HG03520 (cell line): Measurements from ENCODE around the gene AGBL1.

Source experiments
- ATAC-seq: cut with Tn5 transposase; IDR thresholded peaks from one replicate; pipeline ENCODE4 v1.9.1; 2021; ENCODE audit warnings: mild to moderate bottlenecking, moderate library complexity; ENCODE audit not compliant: unreplicated experiment

AGBL1 gene

DNA sequence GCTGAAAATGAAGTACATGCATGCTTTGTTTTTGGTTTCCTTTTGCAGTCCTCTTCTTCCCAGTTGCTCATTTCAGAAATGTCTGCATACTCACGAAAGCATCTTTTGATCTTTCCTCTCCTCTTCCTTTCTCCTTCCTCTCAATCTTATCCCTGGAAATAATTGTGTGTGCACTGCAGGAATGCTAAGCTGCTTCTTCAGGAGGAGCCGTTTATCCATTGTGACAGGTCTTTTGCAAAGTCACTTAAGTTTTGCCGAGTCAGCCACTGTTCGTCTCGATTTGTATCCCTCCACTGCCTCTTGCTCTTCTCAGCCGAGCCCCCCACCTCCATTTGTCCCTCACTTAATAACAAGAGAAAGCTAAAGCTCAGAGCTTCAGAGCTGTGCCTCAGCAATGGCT lies 597.6 kb downstream of the AGBL1 start:
- no peak for ATAC-seq

DNA sequence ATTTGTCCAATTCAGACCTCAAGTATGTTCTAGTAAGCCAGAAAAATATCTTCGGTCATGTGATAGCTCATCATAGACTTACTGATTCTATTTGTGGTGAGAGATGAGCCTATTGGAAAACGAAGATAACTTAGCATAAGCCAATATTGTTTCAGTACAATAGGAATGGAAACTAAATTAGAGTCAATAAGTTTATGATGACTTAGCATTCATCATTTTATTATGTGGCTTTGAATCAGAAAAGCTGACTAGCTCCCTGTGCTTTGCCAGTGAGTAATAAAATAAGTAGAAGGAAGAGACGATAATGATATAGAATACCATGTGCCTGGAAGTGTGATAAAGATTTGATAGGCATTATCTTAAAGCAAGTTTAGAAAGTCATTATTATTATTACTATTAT lies 605.6 kb downstream of the AGBL1 start:
- ATAC-seq, result no peak

- ATAC-seq, result no peak
These were observed 609.3 kb downstream of the AGBL1 start for GRCh38 chr15:86689006-86689405.

DNA sequence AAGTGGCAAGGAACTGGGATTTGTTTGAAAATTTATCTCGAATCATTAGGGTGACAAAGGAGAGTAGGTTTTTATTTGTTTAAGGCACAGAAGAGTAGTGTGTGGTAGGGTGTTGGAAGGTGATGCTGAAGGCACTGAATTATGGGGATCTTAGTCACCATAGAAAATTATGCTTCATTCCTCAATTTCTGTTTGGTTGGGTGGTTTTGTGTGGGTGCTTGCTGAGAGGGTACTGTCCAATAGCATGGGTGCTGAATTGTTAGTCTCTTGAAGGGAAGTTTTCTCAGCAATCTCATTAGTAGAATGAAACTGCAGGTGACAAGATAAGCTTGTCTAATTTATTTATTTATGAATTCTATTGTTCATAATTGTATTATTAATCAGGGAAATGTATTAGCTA lies 610.9 kb downstream of the AGBL1 start:
- ATAC-seq, result no peak

GRCh38 chr15:86691091-86691663 lies 611.5 kb downstream of the AGBL1 start:
- no peak for ATAC-seq

DNA sequence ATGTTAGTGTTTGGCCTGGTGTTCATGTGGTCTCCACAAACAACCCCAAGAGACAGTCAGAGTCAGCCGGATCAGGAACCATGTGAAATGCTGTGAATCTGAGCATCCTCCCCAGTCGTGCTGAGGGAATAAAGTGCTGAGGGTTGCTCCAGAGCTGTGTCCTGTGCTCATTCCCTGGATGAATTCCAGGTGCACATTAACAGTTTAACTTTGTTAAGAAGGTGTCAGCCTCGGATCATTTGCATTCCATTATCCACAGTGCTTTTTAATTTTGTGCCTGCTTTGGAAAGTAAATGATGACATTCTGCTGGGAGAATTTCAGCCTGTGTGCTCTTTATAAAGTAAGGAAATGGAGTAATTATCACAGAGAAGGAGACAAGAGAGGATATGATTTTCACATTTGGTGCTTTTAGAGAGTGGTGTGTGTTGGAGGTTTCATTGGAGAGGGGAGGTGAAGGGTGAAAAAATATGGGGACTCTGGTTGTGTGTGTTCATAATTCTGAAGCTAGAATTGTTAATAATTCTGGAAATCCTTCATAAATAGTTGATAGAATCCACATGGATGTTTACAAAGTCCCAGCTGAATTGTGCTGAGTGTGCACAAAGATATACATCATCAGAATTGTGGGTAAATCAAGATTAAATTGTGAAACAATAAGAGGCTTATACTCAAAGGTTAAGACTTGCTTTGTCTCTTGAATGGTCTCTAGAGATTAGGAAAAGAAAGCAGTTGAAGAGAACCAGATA lies 621.4 kb downstream of the AGBL1 start:
- no peak for ATAC-seq

DNA sequence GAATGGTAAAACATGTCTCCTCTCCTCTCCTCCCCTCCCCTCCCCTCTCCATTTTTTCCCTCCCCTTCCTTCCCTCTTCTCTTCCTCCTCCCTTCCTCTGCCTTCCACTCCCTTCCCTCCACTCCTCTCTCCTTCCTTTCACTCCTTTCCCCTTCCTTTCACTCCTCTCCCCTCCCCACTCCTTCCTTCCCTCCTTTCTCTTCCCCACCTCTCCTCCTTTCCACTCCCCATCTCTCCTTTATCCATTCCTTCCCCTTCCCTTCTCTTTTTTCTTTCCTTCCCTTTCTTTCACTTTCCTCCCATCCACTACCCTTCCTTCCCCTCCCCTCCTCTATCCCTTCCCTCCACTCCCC lies 621.9 kb downstream of the AGBL1 start:
- ATAC-seq, result no peak

GRCh38 chr15:86706813-86707212 lies 627.1 kb downstream of the AGBL1 start:
- no peak for ATAC-seq

GRCh38 chr15:86711476-86711875 lies 631.8 kb downstream of the AGBL1 start:
- ATAC-seq, result no peak

DNA sequence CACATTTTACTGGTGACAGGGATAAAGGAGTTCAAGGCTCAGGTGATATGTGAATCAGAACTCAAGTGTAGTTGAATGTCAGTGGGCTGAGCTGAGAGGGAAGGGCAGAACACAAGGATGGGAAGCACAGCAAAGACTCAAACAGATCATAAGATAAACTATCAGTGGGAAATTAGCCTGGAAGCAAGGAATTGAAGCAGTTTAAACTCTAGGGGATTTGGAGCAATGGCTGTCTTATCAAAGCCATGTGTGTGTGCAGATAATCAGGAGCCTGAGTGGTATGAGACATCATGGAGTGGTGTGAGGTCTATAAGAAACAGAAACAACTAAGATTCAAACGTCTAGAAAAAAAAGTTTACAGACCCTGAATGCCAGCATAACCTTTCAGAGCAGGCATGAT lies 634.6 kb downstream of the AGBL1 start:
- ATAC-seq, result no peak

GRCh38 chr15:86725628-86726027 lies 646.0 kb downstream of the AGBL1 start:
- ATAC-seq, result no peak

GRCh38 chr15:86735247-86736040 lies 655.8 kb downstream of the AGBL1 start:
- ATAC-seq, result no peak

GRCh38 chr15:86741917-86742316 lies 662.2 kb downstream of the AGBL1 start:
- no peak for ATAC-seq

GRCh38 chr15:86743283-86743903 lies 663.7 kb downstream of the AGBL1 start:
- no peak for ATAC-seq

- ATAC-seq, result no peak
These were observed 664.6 kb downstream of the AGBL1 start for GRCh38 chr15:86744198-86744780.

- ATAC-seq, result no peak
These were observed 671.4 kb downstream of the AGBL1 start for GRCh38 chr15:86751116-86751515.

GRCh38 chr15:86754846-86755245 lies 675.2 kb downstream of the AGBL1 start:
- ATAC-seq, result no peak

- no peak for ATAC-seq
These were observed 677.0 kb downstream of the AGBL1 start for GRCh38 chr15:86756688-86757087.

DNA sequence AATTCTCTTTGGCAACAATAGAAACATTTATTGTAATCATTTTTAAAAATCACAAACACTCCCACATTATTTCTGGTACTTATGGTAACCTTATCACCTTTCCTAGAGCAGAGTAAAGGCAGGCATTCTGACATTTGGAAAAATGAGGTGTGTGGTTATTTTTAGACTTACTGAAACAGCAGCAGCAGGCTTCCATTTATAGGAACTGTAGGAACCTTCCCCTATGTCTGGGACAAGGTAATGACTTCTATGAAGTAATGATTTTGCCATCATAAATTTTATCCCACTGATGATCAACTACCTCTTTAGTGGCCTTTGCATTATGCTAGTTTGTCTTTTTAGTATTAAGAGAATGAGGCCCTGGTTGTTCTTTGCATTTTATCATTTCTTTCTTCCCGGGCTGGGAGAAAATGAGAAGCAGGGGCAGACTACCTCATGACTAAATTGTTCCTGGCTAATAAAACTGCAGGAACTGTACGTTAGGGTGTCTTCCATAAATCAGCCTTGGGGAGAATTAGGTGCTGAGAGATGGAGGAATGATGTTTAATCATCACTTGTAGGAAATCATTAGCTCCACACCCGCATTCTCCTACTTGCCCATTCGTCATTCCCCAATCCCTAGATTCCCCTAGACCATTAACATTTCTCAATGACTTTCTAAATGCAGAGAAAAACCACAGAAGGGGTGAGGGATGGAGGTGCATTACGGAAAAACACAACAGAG lies 680.3 kb downstream of the AGBL1 start:
- ATAC-seq, result no peak

DNA sequence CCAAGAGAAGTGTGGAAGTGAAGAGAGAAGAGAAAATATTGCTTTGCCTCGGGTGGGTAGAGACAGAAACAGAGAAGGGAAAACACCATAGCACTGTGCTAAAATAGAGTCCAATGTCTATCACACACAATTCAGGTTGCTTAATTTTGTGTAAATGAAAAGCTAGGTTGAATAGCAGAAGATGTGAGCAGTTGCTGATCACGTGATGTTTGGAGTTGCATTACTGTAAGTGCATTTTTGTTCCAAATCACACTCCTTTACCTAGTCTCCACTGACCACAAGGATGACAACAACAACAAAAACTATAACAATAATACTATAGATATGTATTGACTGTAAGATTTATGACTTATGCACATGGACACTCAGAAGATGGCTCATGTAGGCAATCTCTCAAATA lies 683.2 kb downstream of the AGBL1 start:
- ATAC-seq, result no peak

GRCh38 chr15:86764021-86764420 lies 684.4 kb downstream of the AGBL1 start:
- no peak for ATAC-seq
